HG02798 (cell line): ENCODE data around the gene ARHGAP26.
"Not testable (repeated sequence)": the region's sequence is repeated elsewhere in the genome, so short reads cannot be mapped to it uniquely, and the experiment has no call there.

Experiments used
- ATAC-seq: cut with Tn5 transposase; IDR thresholded peaks from one replicate; pipeline ENCODE4 v1.9.1; 2021; ENCODE audit warnings: mild to moderate bottlenecking; ENCODE audit not compliant: unreplicated experiment, poor library complexity

ARHGAP26 gene

GRCh38 chr5:143086908-143087637, 316.9 kb downstream of the ARHGAP26 start:
- ATAC-seq, result no peak

GRCh38 chr5:143088702-143089101, 318.5 kb downstream of the ARHGAP26 start:
- not testable (repeated sequence) for ATAC-seq

GRCh38 chr5:143090044-143090443, 319.9 kb downstream of the ARHGAP26 start:
- not testable (repeated sequence) for ATAC-seq

- not testable (repeated sequence) for ATAC-seq
Observed at GRCh38 chr5:143092711-143093451, 322.7 kb downstream of the ARHGAP26 start.

- ATAC-seq, result no peak
Observed at GRCh38 chr5:143093452-143094086, 323.4 kb downstream of the ARHGAP26 start.

GRCh38 chr5:143094087-143094521, 323.9 kb downstream of the ARHGAP26 start:
- ATAC-seq, result no peak

GRCh38 chr5:143094608-143095007, 324.4 kb downstream of the ARHGAP26 start:
- ATAC-seq, result not testable (repeated sequence)

- ATAC-seq, result peak; percentile 89
Observed at GRCh38 chr5:143101121-143101520, 330.9 kb downstream of the ARHGAP26 start.

GRCh38 chr5:143101725-143102386, 331.7 kb downstream of the ARHGAP26 start:
- ATAC-seq, result no peak

- no peak for ATAC-seq
Observed at GRCh38 chr5:143102411-143102810, 332.2 kb downstream of the ARHGAP26 start.

GRCh38 chr5:143105216-143105905, 335.2 kb downstream of the ARHGAP26 start:
- no peak for ATAC-seq

- no peak for ATAC-seq
Observed at GRCh38 chr5:143106174-143106573, 336.0 kb downstream of the ARHGAP26 start.

GRCh38 chr5:143108498-143109128, 338.4 kb downstream of the ARHGAP26 start:
- ATAC-seq, result no peak

- no peak for ATAC-seq
Observed at GRCh38 chr5:143110591-143110990, 340.4 kb downstream of the ARHGAP26 start.

GRCh38 chr5:143111799-143112198, 341.6 kb downstream of the ARHGAP26 start:
- no peak for ATAC-seq

- ATAC-seq, result no peak
Observed at GRCh38 chr5:143113461-143113860, 343.3 kb downstream of the ARHGAP26 start.

- no peak for ATAC-seq
Observed at GRCh38 chr5:143114481-143114880, 344.3 kb downstream of the ARHGAP26 start.

- ATAC-seq, result peak; percentile 26
Observed at GRCh38 chr5:143115381-143115780, 345.2 kb downstream of the ARHGAP26 start.

- ATAC-seq, result no peak
Observed at GRCh38 chr5:143116814-143117213, 346.6 kb downstream of the ARHGAP26 start.

GRCh38 chr5:143117821-143118220, 347.6 kb downstream of the ARHGAP26 start:
- no peak for ATAC-seq
